Activated CD8-positive, alpha-beta T cell treated with anti-CD3 and anti-CD28 coated beads for 36 hours (primary cell): Measurements from ENCODE around the gene TIMM10B. TPM values are rescaled to one million over a fixed set of nuclear protein-coding genes. Genes with fewer than 3 reads are reported as not detected.

Source experiments
- ATAC-seq: fragments of 200-7000 bp; cut with Tn5 transposase; one replicate; pipeline ENCODE4 v1.10.0; 2021; ENCODE audit warnings: mild to moderate bottlenecking, moderate library complexity
- CTCF ChIA-PET: fragments of 350-600 bp; sonication (Branson Sonifier 250); formaldehyde crosslinking; loops from one replicate; lab custom pipeline; 2021; ENCODE audit warnings: antibody characterized with exemption; lab: Charles Lee
- POLR2A ChIA-PET: fragments of 350-600 bp; sonication (Branson Sonifier 250); formaldehyde crosslinking; loops from one replicate; lab custom pipeline; 2021; ENCODE audit warnings: antibody characterized with exemption; lab: Charles Lee
- DNase-seq: peaks from one replicate; pipeline ENCODE4 v3.0.0-alpha.2; 2020
- H3K27ac Mint-ChIP-seq: one replicate; pipeline ENCODE4 v1.8.0; 2021; ENCODE audit warnings: mild to moderate bottlenecking, mixed read lengths
- H3K27me3 Mint-ChIP-seq: one replicate; pipeline ENCODE4 v1.8.0; 2021; ENCODE audit warnings: mixed read lengths
- H3K36me3 Mint-ChIP-seq: one replicate; pipeline ENCODE4 v1.8.0; 2021; ENCODE audit warnings: low read depth, mixed read lengths
- H3K4me1 Mint-ChIP-seq: one replicate; pipeline ENCODE4 v1.8.0; 2021; ENCODE audit warnings: low read depth, mixed read lengths
- H3K4me3 Mint-ChIP-seq: one replicate; pipeline ENCODE4 v1.8.0; 2021; ENCODE audit warnings: mild to moderate bottlenecking, moderate library complexity, mixed read lengths
- H3K9me3 Mint-ChIP-seq: one replicate; pipeline ENCODE4 v1.8.0; 2021; ENCODE audit warnings: mixed read lengths
- CTCF ChIP-seq: fragments of 200-600 bp; IDR thresholded peaks from one replicate; pipeline ENCODE4 v1.8.0; 2022; ENCODE audit warnings: antibody characterized with exemption, mild to moderate bottlenecking
- intact Hi-C: fragments of 100-400 bp; cut with micrococcal nuclease; formaldehyde crosslinking; loops from one replicate; pipeline ENCODE4 v1.10.0; 2022
- total RNA-seq, 2 experiments: library from RNA; stranded (reverse); gene quantifications; one replicate each; pipeline ENCODE4 v1.2.3, GENCODE V29; 2021

Gene TIMM10B
- total RNA-seq, 2 experiments from 2014 or later, result 40.6 to 43.0 TPM

- no peak overlapping the region for H3K27ac Mint-ChIP-seq
- no peak for ATAC-seq
- ChIA-PET CTCF (interaction anchor here (1.4 to 3.8 kb wide), 5 partner anchors 21 to 133 kb away, joined by 4 to 18 read pairs (median 11); no protein-coding TSS in a partner anchor), POLR2A (interaction anchor here (0.6 to 4.0 kb wide), 6 partner anchors 9 to 194 kb away, joined by 3 to 17 read pairs (median 4); partner anchors contain the start of gene TRIM3)
- no peak for TF ChIP-seq CTCF
- no peak overlapping the region for H3K4me3 Mint-ChIP-seq
- no peaks in the 10 kb centered on the region for H3K9me3 Mint-ChIP-seq
- peaks cover 19% of the 10 kb centered on the region for H3K4me1 Mint-ChIP-seq
- intact Hi-C loops, result no loop called here
- DNase-seq, result no peak
- no peaks in the 10 kb centered on the region for H3K27me3 Mint-ChIP-seq
- peaks cover 31% of the 10 kb centered on the region for H3K36me3 Mint-ChIP-seq
Measured at GRCh38 chr11:6486256-6486655, 5.0 kb downstream of the TIMM10B start.

- H3K4me3 Mint-ChIP-seq, result no peak overlapping the region
- ATAC-seq (no peak), DNase-seq (no peak)
- ChIA-PET POLR2A (interaction anchor here (0.6 to 1.4 kb wide), 4 partner anchors 8 to 193 kb away, joined by 3 to 5 read pairs (median 4); partner anchors contain the start of gene TRIM3), CTCF (interaction anchor here (1.4 to 3.8 kb wide), 5 partner anchors 21 to 134 kb away, joined by 4 to 18 read pairs (median 11); no protein-coding TSS in a partner anchor)
- intact Hi-C loops, result no loop called here
- no peak for TF ChIP-seq CTCF
- no peak overlapping the region for H3K27ac Mint-ChIP-seq
- no peaks in the 10 kb centered on the region for H3K9me3 Mint-ChIP-seq
- H3K4me1 Mint-ChIP-seq, result peaks cover 19% of the 10 kb centered on the region
- no peaks in the 10 kb centered on the region for H3K27me3 Mint-ChIP-seq
- H3K36me3 Mint-ChIP-seq, result peaks cover 36% of the 10 kb centered on the region
Measured at GRCh38 chr11:6486938-6487337, 5.6 kb downstream of the TIMM10B start.

GRCh38 chr11:6488342-6488741, 7.0 kb downstream of the TIMM10B start:
- no peak for TF ChIP-seq CTCF
- no peaks in the 10 kb centered on the region for H3K27me3 Mint-ChIP-seq
- H3K4me1 Mint-ChIP-seq, result peaks cover 11% of the 10 kb centered on the region
- DNase-seq (no peak), ATAC-seq (no peak)
- intact Hi-C loops, result no loop called here
- no peaks in the 10 kb centered on the region for H3K9me3 Mint-ChIP-seq
- H3K4me3 Mint-ChIP-seq, result no peak overlapping the region
- H3K36me3 Mint-ChIP-seq, result peaks cover 28% of the 10 kb centered on the region
- POLR2A ChIA-PET, result interaction anchor here (1.0 kb wide), 1 partner anchor 13 kb away, joined by 3 read pairs; no protein-coding TSS in a partner anchor
- CTCF ChIA-PET, result interaction anchor here (1.3 to 1.4 kb wide), 2 partner anchors 17 to 109 kb away, joined by 3 to 4 read pairs; no protein-coding TSS in a partner anchor
- no peak overlapping the region for H3K27ac Mint-ChIP-seq

- Mint-ChIP-seq H3K36me3 (peaks cover 28% of the 10 kb centered on the region), H3K4me1 (peaks cover 8% of the 10 kb centered on the region), H3K4me3 (no peak overlapping the region), H3K27ac (no peak overlapping the region), H3K9me3 (no peaks in the 10 kb centered on the region), H3K27me3 (no peaks in the 10 kb centered on the region)
- TF ChIP-seq CTCF, result no peak
- intact Hi-C loops, result no loop called here
- ATAC-seq, result no peak
- POLR2A ChIA-PET, result interaction anchor here (1.0 kb wide), 1 partner anchor 13 kb away, joined by 3 read pairs; no protein-coding TSS in a partner anchor
- DNase-seq, result no peak
- CTCF ChIA-PET, result interaction anchor here (1.3 kb wide), 1 partner anchor 17 kb away, joined by 3 read pairs; no protein-coding TSS in a partner anchor
Measured at GRCh38 chr11:6488821-6489220, 7.5 kb downstream of the TIMM10B start.

GRCh38 chr11:6489306-6489705, 8.0 kb downstream of the TIMM10B start:
- ChIA-PET CTCF (interaction anchor here (1.3 kb wide), 1 partner anchor 16 kb away, joined by 3 read pairs; no protein-coding TSS in a partner anchor), POLR2A (interaction anchor here (1.0 kb wide), 1 partner anchor 14 kb away, joined by 3 read pairs; no protein-coding TSS in a partner anchor)
- DNase-seq (no peak), ATAC-seq (no peak)
- H3K9me3 Mint-ChIP-seq, result no peaks in the 10 kb centered on the region
- H3K27ac Mint-ChIP-seq, result no peak overlapping the region
- no peak overlapping the region for H3K4me3 Mint-ChIP-seq
- peaks cover 32% of the 10 kb centered on the region for H3K36me3 Mint-ChIP-seq
- intact Hi-C loops, result no loop called here
- peaks cover 8% of the 10 kb centered on the region for H3K4me1 Mint-ChIP-seq
- H3K27me3 Mint-ChIP-seq, result no peaks in the 10 kb centered on the region
- no peak for TF ChIP-seq CTCF
